AML-193 (cell line): Measurements from ENCODE around the gene ENO1.
"Not testable (repeated sequence)": the region's sequence is repeated elsewhere in the genome, so short reads cannot be mapped to it uniquely, and the experiment has no call there.

Experiments used
- DNase-seq, 2 experiments: peaks; one replicate each; lab custom pipeline; 2025; lab: John Stamatoyannopoulos, UW

The ENO1 gene

DNA sequence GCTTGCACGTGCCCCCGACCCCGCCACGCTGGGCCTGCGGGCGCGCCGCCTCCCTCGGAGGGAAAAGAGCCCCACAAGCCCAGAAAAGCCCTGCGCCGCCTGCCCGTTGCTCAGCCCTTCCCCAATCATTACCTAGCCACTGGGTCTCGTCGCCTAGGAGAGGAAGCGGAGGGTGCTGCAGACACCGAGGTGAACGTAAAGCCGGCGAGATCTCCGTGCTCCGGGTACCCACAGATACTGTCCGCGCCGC, at the start of gene ENO1:
ENO1 (minus strand) TSS at position 239 of the 250 bp plus-strand sequence. CDS start 3,778 bp downstream, outside the sequence.
- DNase-seq = no peak

DNA sequence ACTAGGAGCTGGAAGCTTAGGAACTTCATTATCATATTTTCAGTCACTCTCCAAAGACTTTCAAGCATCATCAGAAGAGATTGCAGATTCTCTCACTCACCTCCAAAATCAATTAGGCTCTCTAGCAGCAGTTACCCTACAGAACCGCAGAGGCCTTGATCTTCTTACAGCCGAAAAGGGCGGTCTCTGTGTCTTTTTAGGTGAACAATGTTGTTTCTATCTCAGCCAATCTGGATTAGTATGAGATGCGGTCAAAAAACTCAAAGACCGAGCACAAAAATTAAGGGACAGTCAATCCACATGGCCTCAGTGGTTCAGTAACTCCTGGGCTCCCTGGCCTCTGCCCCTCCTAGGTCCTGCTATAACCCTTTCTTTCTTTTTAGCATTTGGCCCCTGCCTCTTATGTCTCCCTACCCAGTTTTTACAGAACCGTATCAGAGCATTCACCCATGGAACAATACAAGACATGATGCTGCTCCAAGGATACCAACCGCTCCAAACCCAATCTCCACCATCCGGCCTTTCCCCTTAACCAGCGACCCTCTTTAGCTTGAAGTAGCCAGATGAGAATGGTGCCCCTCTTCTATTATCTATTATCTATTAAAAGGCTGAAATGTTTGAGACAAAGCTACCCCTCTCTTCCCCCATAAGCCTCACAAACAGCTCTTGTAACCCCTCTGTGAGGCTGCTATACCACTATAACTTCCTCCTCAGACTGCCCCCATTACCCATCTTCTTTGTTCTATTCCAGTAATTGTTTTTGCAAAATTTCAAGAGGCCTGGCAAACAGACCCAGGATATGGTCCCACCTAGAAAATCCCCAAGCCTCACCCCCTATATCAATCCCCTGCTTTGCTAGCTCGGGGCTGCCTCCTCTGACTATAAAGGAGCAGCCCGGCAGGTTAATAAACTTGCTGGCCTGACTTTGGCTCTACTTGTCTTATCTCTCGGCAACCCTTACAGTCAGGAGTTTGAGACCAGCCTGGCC, 48.5 kb upstream of the ENO1 start:
- no peak for DNase-seq

DNA sequence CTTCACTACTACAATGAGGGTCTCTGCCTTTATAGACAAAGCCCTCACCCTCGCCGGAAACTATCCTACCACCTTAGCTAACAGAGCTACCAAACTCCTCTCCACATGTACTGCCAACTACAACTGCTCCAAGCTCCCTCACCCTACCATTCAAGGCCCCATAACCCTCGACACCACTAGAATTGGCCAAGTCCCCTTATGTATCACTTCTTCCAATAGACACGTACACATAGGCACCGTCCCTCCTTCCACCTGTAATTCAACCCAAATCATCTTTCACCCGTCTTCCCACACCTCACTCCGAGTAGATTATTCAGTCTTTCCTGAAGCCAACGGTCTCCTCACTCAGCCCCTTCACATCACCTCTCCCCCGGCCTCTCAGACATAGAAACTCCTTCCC, 47.5 kb upstream of the ENO1 start:
- DNase-seq = no peak

DNA sequence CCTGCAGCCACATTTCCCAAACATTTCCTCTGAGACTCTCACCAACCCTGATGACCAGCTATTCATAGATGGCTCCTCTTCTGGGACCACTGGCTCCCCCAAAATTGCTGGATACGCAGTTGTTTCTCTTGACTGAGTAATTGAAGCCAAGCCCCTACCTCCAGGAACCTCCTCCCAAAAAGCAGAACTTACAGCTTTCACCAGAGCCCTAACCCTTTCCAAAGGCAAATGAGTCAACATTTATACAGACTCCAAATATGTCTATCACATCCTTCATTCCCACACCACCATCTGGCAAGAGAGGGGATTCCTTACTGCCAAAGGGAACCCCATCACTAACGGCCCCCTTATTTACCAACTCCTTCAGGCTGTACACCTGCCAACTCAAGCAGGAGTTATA, 46.9 kb upstream of the ENO1 start:
- DNase-seq = peak; percentile 49 to 60

DNA sequence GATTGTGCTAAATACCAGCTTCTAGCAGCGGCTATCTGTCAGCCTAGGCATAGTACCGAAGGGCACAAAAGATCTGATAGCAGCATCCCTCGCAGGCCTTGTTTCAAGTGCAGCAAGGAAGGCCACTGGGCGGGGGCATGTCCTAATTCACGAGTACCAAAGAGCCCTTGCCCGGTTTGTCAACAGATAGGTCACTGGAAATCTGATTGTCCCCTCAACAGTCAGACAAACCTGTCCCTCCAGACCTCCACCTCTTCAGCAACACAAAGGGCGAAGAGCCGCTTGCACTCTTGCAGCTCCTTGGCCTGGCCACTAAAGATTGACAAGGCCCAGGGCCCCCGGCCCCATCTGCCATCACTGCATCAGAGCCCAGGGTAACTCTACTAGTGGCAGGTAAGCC, 44.5 kb upstream of the ENO1 start:
- DNase-seq = no peak

DNA sequence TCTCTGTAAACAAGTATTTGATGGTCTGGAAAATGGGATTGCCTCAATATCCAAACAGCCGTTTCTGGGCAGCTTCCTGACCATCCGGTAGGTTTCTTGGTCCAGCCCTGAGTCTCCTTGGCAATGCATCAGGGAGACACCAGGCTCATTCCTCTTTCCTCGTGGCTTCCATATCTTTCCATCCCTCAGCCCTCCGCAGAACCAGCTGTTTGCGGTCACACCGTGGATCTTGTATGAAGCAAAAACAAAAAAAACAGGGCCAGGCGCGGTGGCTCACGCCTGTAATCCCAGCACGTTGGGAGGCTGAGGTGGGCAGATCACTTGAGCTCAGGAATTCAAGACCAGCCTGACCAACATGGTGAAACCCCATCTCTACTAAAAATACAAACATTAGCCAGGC, 39.0 kb upstream of the ENO1 start:
- not testable (repeated sequence) for DNase-seq

DNA sequence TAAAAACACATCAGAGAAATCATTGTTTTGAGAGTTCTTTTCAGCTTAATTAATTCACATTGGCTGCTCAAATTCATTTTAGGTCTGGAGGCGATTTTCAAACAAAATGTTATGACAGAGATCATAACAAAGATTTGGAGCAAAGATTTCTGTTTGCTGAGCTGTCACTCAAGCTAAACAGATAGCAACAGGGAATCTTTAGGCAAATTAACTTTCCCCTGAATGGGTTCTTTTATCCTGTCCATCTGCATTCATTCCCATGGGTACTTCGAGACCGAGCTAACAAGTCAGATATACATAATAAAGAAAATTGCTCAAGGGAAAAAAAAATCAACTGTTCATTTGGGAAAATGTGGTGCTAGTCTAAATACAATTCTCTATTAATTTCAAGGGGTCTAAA, 37.0 kb upstream of the ENO1 start:
- no peak for DNase-seq

DNA sequence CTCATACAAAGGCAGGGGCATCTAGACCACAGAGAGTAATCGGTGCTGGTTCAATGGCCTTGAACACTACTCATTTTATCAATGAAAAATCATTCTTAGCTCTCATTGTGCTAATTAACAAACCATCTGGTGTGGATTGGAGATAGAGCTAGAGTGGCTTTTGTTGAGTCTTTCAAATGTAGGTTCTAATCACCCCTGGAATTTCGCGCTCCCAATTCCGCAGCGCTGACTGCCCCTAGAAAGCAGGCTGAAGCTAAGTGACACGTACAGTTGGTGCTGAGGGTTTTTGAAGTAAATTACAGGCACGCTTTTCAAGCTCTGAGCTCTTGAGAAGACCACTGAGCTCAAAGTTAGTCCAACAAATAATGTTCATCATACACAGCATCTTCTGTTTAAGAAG, 36.0 kb upstream of the ENO1 start:
- DNase-seq = no peak

DNA sequence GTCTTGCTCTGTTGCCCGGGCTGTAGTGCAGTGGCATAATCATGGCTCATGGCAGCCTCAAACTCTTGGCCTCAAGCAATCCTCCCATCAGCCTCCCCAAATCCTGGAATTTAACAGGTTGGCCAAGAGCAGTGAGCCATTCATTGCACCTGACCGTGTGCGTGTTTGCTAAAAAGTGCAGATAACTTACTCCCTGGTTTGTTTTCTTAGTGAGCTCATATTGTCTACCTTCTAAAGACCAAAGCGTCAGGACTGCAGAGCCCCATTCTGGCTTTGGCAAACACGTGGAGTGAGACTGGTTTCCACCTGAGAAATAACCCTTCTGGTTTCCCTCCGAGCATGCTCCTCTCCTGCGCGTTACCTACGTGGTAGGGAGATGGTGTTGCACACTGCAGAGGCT, 35.0 kb upstream of the ENO1 start:
- no peak for DNase-seq

DNA sequence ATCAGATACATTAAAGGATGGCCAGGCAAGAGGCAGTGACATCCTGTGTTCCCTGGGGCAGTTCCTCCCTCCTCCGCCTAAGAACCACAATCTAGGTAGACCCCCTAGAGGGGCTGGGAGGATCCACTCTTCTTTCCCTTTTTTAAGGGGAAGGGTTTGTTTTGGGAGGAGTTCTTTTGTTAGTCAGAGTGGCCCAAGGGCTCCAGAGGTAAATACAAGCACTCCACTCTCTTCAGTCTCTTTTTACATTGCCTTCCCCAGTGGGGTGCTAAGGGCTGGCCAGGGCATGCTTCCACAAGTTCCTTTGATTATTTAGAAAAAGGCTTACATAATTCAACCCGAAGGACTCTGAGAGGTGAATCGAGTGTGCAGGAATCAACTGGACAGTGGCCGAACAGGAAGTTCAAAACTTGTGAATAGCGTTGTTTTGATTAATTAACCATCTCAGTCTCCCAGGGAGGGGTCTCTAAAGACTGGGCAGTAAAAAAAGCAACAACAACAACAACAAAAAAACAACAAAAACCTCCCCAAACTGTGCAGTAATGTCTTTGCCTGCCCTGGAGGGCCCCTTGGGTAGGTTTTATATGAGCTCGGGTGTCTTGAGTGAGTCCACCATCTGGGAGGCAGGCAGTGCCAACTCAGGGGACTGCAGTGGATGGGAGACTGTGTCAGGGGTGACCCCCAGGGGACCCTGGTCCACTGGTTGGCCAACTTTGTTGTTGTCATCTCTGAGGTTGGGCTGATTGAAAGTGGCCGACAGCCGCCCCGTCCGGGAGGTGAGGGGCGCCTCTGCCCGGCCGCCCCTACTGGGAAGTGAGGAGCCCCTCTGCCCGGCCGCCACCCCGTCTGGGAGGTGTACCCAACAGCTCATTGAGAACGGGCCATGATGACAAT, 33.2 kb upstream of the ENO1 start:
- no peak for DNase-seq

DNA sequence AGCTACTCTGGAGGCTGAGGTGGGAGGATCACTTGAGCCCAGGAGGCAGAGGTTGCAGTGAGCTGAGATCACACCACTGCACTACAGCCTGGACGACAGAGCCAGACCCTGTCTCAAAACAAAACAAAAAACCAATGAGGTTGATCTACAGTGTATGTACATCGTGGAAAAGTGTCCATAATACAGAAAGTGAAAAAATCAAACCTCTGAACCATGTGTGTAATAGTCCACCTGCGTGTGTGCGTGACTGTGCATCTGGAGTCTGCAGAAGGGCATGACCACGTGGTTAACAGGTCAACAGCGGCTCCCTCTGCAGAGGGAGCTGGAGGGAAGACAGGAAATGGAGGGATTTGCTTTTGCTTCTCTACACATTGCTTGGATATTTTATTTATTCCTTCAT, 32.4 kb upstream of the ENO1 start:
- DNase-seq = no peak

DNA sequence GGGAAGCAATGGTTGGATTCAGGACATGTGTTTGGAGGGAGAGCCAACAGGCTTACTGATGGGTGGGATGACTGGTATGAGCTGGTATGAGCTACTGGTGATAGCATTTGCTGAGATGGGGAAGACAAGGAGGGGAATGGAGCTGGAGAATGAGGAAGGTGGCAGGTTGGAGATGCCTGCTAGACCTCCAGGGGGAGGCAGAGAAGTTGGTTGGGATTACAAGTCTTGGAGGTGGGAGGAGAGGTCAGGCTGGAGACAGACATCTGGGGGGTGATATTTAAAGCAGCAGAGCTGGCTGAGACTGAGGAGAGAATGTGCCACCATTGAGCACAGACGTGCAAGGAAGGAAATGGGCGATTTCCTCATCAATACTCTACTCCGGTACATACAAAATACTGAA, 31.8 kb upstream of the ENO1 start:
- DNase-seq = no peak

DNA sequence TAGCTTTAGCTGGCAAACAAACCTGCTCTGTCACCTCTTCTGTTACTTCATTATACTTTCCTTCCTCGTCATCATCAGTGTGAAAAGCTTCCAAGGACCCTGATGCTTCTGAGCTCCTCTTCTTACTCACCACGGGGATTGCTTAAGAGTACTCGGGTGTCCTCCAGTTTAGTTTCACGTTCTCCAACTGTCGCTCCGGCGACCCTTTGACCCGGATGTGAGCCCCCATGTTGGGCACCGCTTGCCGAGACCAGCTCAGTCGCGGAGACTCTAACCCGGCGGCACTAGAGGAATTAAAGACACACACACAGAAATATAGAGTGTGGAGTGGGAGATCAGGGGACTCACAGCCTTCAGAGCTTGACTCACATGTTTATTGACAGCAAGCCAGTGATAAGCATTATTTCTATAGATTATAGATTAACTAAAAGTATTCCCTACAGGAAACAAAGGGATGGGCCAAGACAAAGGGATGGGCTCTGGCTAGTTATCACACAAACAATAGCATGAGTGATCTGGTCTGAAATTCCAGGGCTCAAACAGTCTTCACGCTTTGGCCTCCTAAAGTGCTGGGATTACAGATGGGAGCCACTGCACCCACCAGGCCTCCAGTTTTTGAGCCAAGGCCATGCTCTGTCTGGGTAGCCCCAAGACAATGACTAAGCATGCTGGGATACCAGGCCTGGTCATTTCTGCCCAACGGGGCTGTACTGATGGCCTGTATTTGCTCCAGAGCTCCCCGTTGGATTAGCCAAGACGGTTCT, 30.1 kb upstream of the ENO1 start:
- no peak for DNase-seq

DNA sequence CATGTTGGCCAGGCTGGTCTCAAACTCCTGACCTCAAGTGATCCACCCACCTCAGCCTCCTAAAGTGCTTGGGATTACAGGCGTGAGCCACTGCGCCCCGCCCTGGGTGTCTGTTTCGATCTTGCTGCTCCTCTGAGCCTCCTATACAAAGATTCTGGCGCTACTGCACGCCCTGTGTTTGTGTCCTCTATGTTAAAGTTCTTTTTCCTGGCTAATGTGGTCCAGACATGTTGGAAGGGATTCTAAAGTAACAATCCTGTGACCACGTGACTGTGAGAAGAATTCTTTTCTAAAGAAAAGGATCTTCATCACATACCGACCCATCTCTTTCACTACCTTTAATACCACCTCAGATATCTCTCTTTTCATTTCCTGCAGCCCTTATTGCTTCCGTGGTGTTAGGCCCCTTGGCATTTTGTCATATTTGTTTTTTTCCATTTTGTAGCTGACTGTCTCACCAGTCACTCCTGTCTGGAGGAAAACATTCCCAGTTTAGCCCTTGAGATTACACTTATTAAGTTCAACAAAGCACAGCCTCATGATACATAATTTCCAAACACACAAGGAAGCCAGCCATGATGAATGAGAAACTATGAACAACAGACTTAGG, 27.2 kb upstream of the ENO1 start:
- no peak for DNase-seq

DNA sequence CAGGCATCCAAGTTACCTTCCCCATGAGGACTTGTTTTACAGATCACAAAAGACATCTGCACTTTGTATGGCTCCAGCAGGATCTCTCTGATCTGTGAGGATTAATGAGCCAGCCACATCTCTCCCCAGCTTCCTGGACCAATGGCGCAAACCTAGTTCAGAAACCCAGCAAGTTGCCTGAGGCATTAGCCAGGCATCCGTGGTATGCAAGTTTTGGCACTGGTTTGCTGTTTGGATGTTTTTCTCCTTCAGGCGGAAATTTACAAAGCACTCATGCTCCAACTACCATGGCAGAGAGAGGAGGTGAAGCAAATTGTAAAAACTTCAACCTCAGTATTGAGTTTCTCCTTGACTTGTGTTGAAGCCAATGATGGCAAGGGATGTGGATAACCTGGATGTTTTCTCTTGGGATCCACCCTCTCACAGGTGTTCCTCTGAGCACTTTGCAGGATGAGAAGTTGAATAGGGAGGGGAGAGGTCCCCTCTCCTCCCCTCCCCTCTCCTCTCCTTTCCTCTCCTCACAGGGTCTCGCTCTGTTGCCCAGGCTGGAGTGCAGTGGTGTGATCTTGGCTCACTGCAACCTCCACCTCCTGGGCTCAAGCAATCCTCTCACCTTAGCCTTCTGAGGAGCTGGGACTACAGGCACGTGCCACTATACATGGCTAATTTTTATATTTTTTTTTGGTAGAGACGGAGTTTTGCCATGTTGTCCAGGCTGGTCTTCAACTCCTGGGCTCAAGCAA, 25.6 kb upstream of the ENO1 start:
- DNase-seq = no peak

DNA sequence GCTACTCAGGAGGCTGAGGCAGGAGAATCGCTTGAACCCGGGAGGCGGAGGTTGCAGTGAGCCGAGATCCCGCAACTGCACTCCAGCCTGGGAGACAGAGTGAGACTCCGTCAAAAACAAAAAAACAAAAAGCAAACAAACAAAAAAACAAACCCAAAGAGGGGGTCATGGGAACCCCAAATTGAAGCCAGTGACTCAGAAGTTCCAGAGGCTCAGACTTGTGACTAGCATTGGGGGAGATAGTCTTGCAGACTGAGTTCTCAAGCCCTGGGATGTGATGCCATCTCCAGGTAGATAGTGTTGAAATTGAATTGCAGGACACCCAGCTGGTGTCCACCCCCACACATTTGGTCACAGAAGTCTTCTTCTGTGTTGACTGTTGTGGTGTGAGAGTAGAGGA, 24.9 kb upstream of the ENO1 start:
- peak; percentile 12 to 23 for DNase-seq

DNA sequence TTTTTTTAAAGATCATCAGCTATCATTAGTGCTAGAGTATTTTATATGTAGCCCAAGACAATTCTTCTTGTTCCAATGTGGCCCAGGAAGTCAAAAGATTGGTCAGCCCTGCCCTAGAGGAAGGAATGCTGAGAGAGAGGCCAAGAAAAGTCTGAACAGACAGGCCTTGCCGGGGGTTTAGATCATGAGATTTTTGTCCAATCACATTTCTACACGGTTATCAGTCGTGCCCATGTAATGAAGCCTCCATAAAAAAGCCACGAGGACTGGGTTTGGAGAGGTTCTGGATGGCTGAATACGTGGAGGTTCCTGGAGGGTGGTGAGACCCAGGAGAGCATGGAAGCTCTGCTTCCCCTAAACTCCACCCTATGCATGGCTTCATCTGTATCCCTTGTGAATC, 24.3 kb upstream of the ENO1 start:
- DNase-seq = no peak

DNA sequence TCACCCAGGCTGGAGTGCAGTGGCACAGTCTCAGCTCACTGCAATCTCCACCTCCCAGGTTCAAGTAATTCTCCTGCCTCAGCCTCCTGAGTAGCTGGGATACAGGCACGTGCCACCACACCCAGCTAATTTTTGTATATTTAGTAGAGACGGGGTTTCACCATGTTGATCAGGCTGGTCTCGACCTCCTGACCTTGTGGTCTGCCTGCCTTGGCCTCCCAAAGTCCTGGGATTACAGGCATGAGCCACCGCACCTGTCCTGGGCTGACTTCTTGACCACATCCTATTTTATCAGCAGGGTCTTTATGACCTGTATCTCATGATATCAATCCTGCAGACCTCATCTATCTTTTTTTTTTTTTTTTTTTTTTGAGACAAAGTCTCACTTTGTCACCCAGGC, 22.2 kb upstream of the ENO1 start:
- DNase-seq = not testable (repeated sequence)

DNA sequence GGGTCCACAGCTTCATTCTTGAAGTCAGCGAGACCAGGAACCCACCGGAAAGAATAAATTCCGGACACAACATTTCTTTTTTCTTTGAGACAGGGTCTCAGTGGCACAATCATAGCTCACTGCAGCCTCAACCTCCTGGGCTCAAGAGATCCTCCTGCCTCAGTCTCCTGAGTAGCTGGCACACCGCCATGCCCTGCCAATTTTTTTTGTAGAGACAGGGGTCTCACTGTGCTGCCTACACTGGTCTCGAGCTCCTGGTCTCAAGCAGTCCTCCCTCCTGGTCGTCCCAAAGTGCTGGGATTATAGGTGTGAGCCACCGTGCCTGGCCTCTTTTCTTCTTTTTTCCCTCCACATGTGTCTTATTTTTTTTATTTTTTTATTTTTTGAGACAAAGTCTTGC, 20.6 kb upstream of the ENO1 start:
- no peak for DNase-seq

DNA sequence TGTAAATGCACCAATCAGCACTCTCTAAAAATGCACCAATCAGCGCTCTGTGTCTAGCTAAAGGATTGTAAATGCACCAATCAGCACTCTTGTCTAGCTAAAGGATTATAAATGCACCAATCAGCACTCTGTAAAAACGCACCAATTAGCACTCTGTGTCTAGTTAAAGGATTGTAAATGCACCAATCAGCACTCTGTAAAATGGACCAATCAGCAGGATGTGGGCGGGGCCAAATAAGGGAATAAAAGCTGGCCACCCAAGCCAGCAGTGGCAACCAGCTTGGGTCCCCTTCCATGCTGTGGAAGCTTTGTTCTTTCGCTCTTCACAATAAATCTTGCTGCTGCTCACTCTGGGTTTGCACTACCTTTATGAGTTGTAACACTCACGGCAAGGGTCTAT, 19.9 kb upstream of the ENO1 start:
- not testable (repeated sequence) for DNase-seq

DNA sequence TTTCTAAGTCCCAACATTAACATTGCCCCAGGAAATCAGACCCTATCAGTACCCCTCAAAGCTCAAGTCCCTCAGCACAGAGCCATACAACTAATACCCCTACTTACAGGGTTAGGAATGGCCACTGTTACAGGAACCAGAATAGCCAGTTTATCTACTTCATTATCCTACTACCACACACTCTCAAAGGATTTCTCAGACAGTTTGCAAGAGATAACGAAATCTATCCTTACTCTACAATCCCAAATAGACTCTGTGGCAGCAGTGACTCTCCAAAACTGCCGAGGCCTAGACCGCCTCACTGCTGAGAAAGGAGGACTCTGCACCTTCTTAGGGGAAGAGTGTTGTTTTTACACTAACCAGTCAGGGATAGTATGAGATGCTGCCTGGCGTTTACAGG, 19.0 kb upstream of the ENO1 start:
- DNase-seq = not testable (repeated sequence)
